SK-N-SH (cell line): ENCODE results near the gene SFN. TPM values are rescaled to one million over a fixed set of nuclear protein-coding genes. Genes with fewer than 3 reads are reported as not detected.

Source experiments
- CTCF ChIA-PET: fragments of 300-600, 350-600 bp; formaldehyde crosslinking; extraction: SDS; loops from one replicate; lab custom pipeline; 2021; lab: Yijun Ruan, JAX
- POLR2A ChIA-PET: fragments of 350-600 bp; sonication (Branson Sonifier 250); formaldehyde crosslinking; extraction: SDS; loops from one replicate; lab custom pipeline; 2020; ENCODE audit warnings: antibody characterized with exemption, inconsistent platforms; lab: Yijun Ruan, JAX
- DNase-seq: peaks from one replicate; pipeline ENCODE4 v3.0.0; 2012
- H2AFZ ChIP-seq: fragments of 200-600 bp; sonication (generic); 2 replicates; pipeline ENCODE4 v1.8.1; 2016; ENCODE audit warnings: antibody characterized with exemption, mild to moderate bottlenecking, low read depth
- H3F3A ChIP-seq: fragments of 200-600 bp; sonication (generic); replicated peaks from 2 replicates; pipeline ENCODE3; 2016; ENCODE audit warnings: antibody characterized with exemption, mild to moderate bottlenecking; ENCODE audit not compliant: insufficient read depth
- H3K27ac ChIP-seq, 2 experiments: fragments of 200-500 bp in 1 of 2; fragments of 200-600 bp in 1 of 2; sonication (Bioruptor generic) in 1 of 2; sonication (generic), shearing (Covaris generic) in 1 of 2; 2 replicates each; pipeline versions ENCODE4 v1.5.1 to v1.6.1; 2014 to 2016; ENCODE audit warnings: low read depth in 2 of 2, inconsistent platforms in 1 of 2, low read length in 1 of 2, mild to moderate bottlenecking in 1 of 2, mixed read lengths in 1 of 2
- H3K27me3 ChIP-seq: fragments of 200-600 bp; sonication (generic), shearing (Covaris generic); 2 replicates; pipeline ENCODE4 v1.6.1; 2016; ENCODE audit warnings: mixed run types; ENCODE audit not compliant: insufficient read depth
- H3K36me3 ChIP-seq, 2 experiments: fragments of 200-500 bp in 1 of 2; fragments of 200-600 bp in 1 of 2; sonication (Bioruptor generic) in 1 of 2; sonication (generic) in 1 of 2; replicated peaks in 1 of 2; 2 replicates each; pipeline versions ENCODE3 to v1.5.1; 2014 to 2016; ENCODE audit warnings: low read length in 1 of 2, mild to moderate bottlenecking in 1 of 2; ENCODE audit not compliant: insufficient read depth in 2 of 2, control insufficient read depth in 1 of 2
- H3K4me1 ChIP-seq, 2 experiments: fragments of 200-500 bp in 1 of 2; fragments of 200-600 bp in 1 of 2; sonication (Bioruptor generic) in 1 of 2; sonication (generic), shearing (Covaris generic) in 1 of 2; 2 replicates each; pipeline versions ENCODE4 v1.5.1 to v1.6.1; 2014 to 2016; ENCODE audit warnings: low read depth in 1 of 2, low read length in 1 of 2, mixed run types in 1 of 2; ENCODE audit not compliant: insufficient read depth in 2 of 2, control insufficient read depth in 1 of 2
- H3K4me2 ChIP-seq: fragments of 200-600 bp; sonication (generic), shearing (Covaris generic); 2 replicates; pipeline ENCODE4 v1.6.1; 2017; ENCODE audit warnings: mixed run types
- H3K4me3 ChIP-seq, 2 experiments: fragments of 200-500 bp in 1 of 2; fragments of 200-600 bp in 1 of 2; sonication (Bioruptor generic) in 1 of 2; sonication (generic), shearing (Covaris generic) in 1 of 2; 2 replicates each; pipeline versions ENCODE4 v1.5.1 to v1.8.1; 2014 to 2016; ENCODE audit warnings: low read depth in 2 of 2, inconsistent platforms in 1 of 2, low read length in 1 of 2, mild to moderate bottlenecking in 1 of 2, mixed read lengths in 1 of 2, moderate library complexity in 1 of 2
- H3K79me2 ChIP-seq: fragments of 200-600 bp; sonication (generic); 2 replicates; pipeline ENCODE4 v1.8.1; 2017; ENCODE audit warnings: mild to moderate bottlenecking; ENCODE audit not compliant: insufficient read depth
- H3K9ac ChIP-seq: fragments of 200-600 bp; sonication (generic); 2 replicates; pipeline ENCODE4 v1.6.1; 2017; ENCODE audit warnings: mixed run types
- H3K9me2 ChIP-seq: fragments of 200-600 bp; sonication (generic); 2 replicates; pipeline ENCODE4 v1.6.1; 2017; ENCODE audit warnings: mixed run types
- H3K9me3 ChIP-seq: fragments of 200-600 bp; sonication (generic); 2 replicates; pipeline ENCODE4 v1.6.1; 2017; ENCODE audit warnings: mixed run types, mild to moderate bottlenecking, moderate library complexity
- H4K20me1 ChIP-seq: fragments of 200-600 bp; sonication (generic); 2 replicates; pipeline ENCODE4 v1.6.1; 2017; ENCODE audit warnings: mild to moderate bottlenecking, mixed run types; ENCODE audit not compliant: insufficient read depth
- ELF1 ChIP-seq: IDR thresholded peaks from 2 replicates; pipeline ENCODE4 v1.4.0; 2012
- EP300 ChIP-seq, 2 experiments: IDR thresholded peaks; 2 replicates each; pipeline versions ENCODE4 v1.4.0 to v1.6.1; 2012; ENCODE audit warnings: borderline replicate concordance in 1 of 2, low read depth in 1 of 2, low read length in 1 of 2
- EZH2phosphoT487 ChIP-seq: fragments of 200-600 bp; sonication (generic); IDR thresholded peaks from 2 replicates; pipeline ENCODE4 v1.6.1; 2017; ENCODE audit warnings: low read depth, mixed run types, mild to moderate bottlenecking, antibody characterized with exemption, moderate library complexity, borderline replicate concordance
- FOXM1 ChIP-seq: IDR thresholded peaks from 2 replicates; pipeline ENCODE4 v1.4.0; 2012; ENCODE audit warnings: low read depth, mild to moderate bottlenecking
- GABPA ChIP-seq: IDR thresholded peaks from 2 replicates; pipeline ENCODE4 v1.4.0; 2012; ENCODE audit warnings: low read depth, mild to moderate bottlenecking
- GATA2 ChIP-seq: sonication (generic); formaldehyde crosslinking; IDR thresholded peaks from 2 replicates; pipeline ENCODE4 v1.5.0; 2020; ENCODE audit warnings: mild to moderate bottlenecking, missing genetic modification reagents
- MAX ChIP-seq: IDR thresholded peaks from 2 replicates; pipeline ENCODE4 v1.4.0; 2012; ENCODE audit warnings: low read depth
- MEF2A ChIP-seq: IDR thresholded peaks from 2 replicates; pipeline ENCODE4 v1.4.0; 2012; ENCODE audit warnings: low read depth, borderline replicate concordance
- NRF1 ChIP-seq: IDR thresholded peaks from 2 replicates; pipeline ENCODE4 v1.6.1; 2012; ENCODE audit warnings: low read depth, mild to moderate bottlenecking, low read length
- POLR2AphosphoS5 ChIP-seq: IDR thresholded peaks from 2 replicates; pipeline ENCODE4 v1.6.1; 2012; ENCODE audit warnings: low read depth, low read length
- RAD21 ChIP-seq: IDR thresholded peaks from 2 replicates; pipeline ENCODE4 v1.6.1; 2012; ENCODE audit warnings: mild to moderate bottlenecking, low read length
- REST ChIP-seq: IDR thresholded peaks from 2 replicates; pipeline ENCODE4 v1.6.1; 2012; ENCODE audit warnings: mild to moderate bottlenecking, low read depth, low read length, moderate library complexity
- SIN3A ChIP-seq: IDR thresholded peaks from 2 replicates; pipeline ENCODE4 v1.6.1; 2012; ENCODE audit warnings: low read depth, mild to moderate bottlenecking, low read length, moderate library complexity, borderline replicate concordance
- TEAD4 ChIP-seq: IDR thresholded peaks from 2 replicates; pipeline ENCODE4 v1.4.0; 2012; ENCODE audit warnings: mild to moderate bottlenecking, borderline replicate concordance; ENCODE audit not compliant: insufficient read depth
- USF1 ChIP-seq: IDR thresholded peaks from 2 replicates; pipeline ENCODE4 v1.4.0; 2012; ENCODE audit warnings: low read depth, borderline replicate concordance
- USF2 ChIP-seq: fragments of 150-350 bp; IDR thresholded peaks from 2 replicates; pipeline ENCODE4 v1.6.1; 2017; ENCODE audit warnings: antibody characterized with exemption, low read length, low read depth, borderline replicate concordance
- YY1 ChIP-seq: IDR thresholded peaks from 2 replicates; pipeline ENCODE4 v1.4.0; 2012; ENCODE audit warnings: low read depth, mild to moderate bottlenecking
- ZBTB33 ChIP-seq: IDR thresholded peaks from 2 replicates; pipeline ENCODE4 v1.4.0; 2012; ENCODE audit warnings: low read depth, borderline replicate concordance
- WGBS: methylation state at CpG from one replicate; pipeline ENCODE4 v1.1.6; 2017; ENCODE audit warnings: low lambda C conversion rate; 5-methylcytosine and 5-hydroxymethylcytosine counted together
- polyA plus RNA-seq, 3 experiments: library from polyadenylated mRNA; depleted of rRNA; stranded (reverse); fragments of >200 nt; gene quantifications; 2 replicates each; pipeline ENCODE4 v1.2.3, GENCODE V29; 2012

Gene SFN
- polyA plus RNA-seq, 1 of the 3 experiments (the other 2 are of a cell fraction) = 0.18 TPM

- Histone ChIP-seq H3K4me2 (no peak overlapping the region), H3F3A (no peaks in the 10 kb centered on the region), H2AFZ (no peak overlapping the region), H4K20me1 (no peaks in the 10 kb centered on the region), H3K4me3 (no peak overlapping the region), H3K27ac (no peak overlapping the region), H3K36me3 (no peaks in the 10 kb centered on the region), H3K27me3 (no peaks in the 10 kb centered on the region; the same call in 1 of the 2 replicates), H3K9me3 (no peaks in the 10 kb centered on the region), H3K4me1 (peaks cover 0 to 8% of the 10 kb centered on the region in 2 experiments; a peak in 1 of 4 replicates), H3K9ac (no peak overlapping the region), H3K79me2 (no peaks in the 10 kb centered on the region), H3K9me2 (no peaks in the 10 kb centered on the region)
- POLR2A ChIA-PET = no interaction called here
- DNase-seq = no peak
- WGBS = 74% methylated on average over 4 of the region's 4 CpGs
- CTCF ChIA-PET = no interaction called here
- TF ChIP-seq MAX (no peak), REST (no peak), USF2 (no peak), EP300 (IDR thresholded peaks at IDR 0.05; ENCODE audit: borderline replicate concordance in 1 of 2, low read depth in 1 of 2, low read length in 1 of 2) (no peak), FOXM1 (no peak), MEF2A (no peak), GATA2 (no peak), EZH2phosphoT487 (no peak), ZBTB33 (no peak), TEAD4 (no peak), YY1 (no peak), NRF1 (no peak), POLR2AphosphoS5 (no peak), ELF1 (no peak), RAD21 (no peak), GABPA (no peak), USF1 (no peak), SIN3A (no peak)
Observed at GRCh38 chr1:26910343-26911160, 47.6 kb downstream of the SFN start.
